Fibroblast of lung (primary cell): ENCODE measurements around the gene POLR2I. TPM values are rescaled to one million over a fixed set of nuclear protein-coding genes. Genes with fewer than 3 reads are reported as not detected.

Source experiments
- DNase-seq, 2 donors: peaks; one replicate each; pipeline versions ENCODE4 v3.0.0 to v3.0.0-alpha.2; 2010; ENCODE audit warnings: low read depth in 2 of 2
- H2AFZ ChIP-seq: 2 replicates; pipeline ENCODE4 v1.5.1; 2012; ENCODE audit warnings: low read length, control low read depth, inconsistent platforms
- H3K27ac ChIP-seq: 2 replicates; pipeline ENCODE4 v1.5.1; 2011; ENCODE audit warnings: low read length, control low read depth; ENCODE audit not compliant: insufficient read depth
- H3K27me3 ChIP-seq: 2 replicates; pipeline ENCODE4 v1.5.1; 2011; ENCODE audit warnings: mild to moderate bottlenecking, low read length; ENCODE audit not compliant: control insufficient read depth, insufficient read depth
- H3K36me3 ChIP-seq: 2 replicates; pipeline ENCODE4 v1.5.1; 2011; ENCODE audit warnings: low read length; ENCODE audit not compliant: control insufficient read depth, insufficient read depth
- H3K4me1 ChIP-seq: 2 replicates; pipeline ENCODE4 v1.5.1; 2011; ENCODE audit warnings: low read length; ENCODE audit not compliant: control insufficient read depth, insufficient read depth; ENCODE audit errors: extremely low read depth
- H3K4me2 ChIP-seq: 2 replicates; pipeline ENCODE4 v1.5.1; 2011; ENCODE audit warnings: low read length, control low read depth; ENCODE audit not compliant: insufficient read depth; ENCODE audit errors: extremely low read depth
- H3K4me3 ChIP-seq, 4 experiments: fragments of 200-600 bp in 1 of 4; sonication (generic) in 1 of 4; replicated peaks in 1 of 4; 2 replicates each; pipeline ENCODE4 v1.5.1; 2011 to 2016; ENCODE audit warnings: low read length in 4 of 4, low read depth in 3 of 4, mild to moderate bottlenecking in 3 of 4, control low read depth in 2 of 4, inconsistent platforms in 1 of 4, mixed read lengths in 1 of 4; ENCODE audit not compliant: insufficient read depth in 1 of 4; ENCODE audit errors: control extremely low read depth in 1 of 4
- H3K79me2 ChIP-seq: 2 replicates; pipeline ENCODE4 v1.5.1; 2012; ENCODE audit warnings: mild to moderate bottlenecking, low read length, inconsistent platforms; ENCODE audit not compliant: control insufficient read depth, insufficient read depth
- H3K9ac ChIP-seq: 2 replicates; pipeline ENCODE4 v1.5.1; 2011; ENCODE audit warnings: mild to moderate bottlenecking, low read length, control low read depth; ENCODE audit not compliant: insufficient read depth
- H3K9me3 ChIP-seq: 2 replicates; pipeline ENCODE4 v1.5.1; 2012; ENCODE audit warnings: low read depth, low read length; ENCODE audit not compliant: control insufficient read depth, insufficient read depth
- H4K20me1 ChIP-seq: 2 replicates; pipeline ENCODE4 v1.5.1; 2011; ENCODE audit warnings: low read length; ENCODE audit not compliant: control insufficient read depth, insufficient read depth; ENCODE audit errors: extremely low read depth
- CTCF ChIP-seq, 2 donors: IDR thresholded peaks in 1 of 2; conservative IDR thresholded peaks in 1 of 2; 1 replicate in 1 of 2; 2 replicates in 1 of 2; pipeline ENCODE4 v1.5.1; 2011 to 2012; ENCODE audit warnings: low read length in 2 of 2, control low read depth in 1 of 2, inconsistent platforms in 1 of 2, low read depth in 1 of 2, mild to moderate bottlenecking in 1 of 2
- EZH2 ChIP-seq: IDR thresholded peaks from 2 replicates; pipeline ENCODE4 v1.5.1; 2012; ENCODE audit warnings: low read length, control low read depth, mild to moderate bottlenecking; ENCODE audit errors: missing control alignments
- polyA plus RNA-seq, 2 donors: library from polyadenylated mRNA; depleted of rRNA in 1 of 2; stranded (reverse) in 1 of 2; unstranded in 1 of 2; fragments of >200 nt; gene quantifications; 2 replicates each; pipeline ENCODE4 v1.2.1, GENCODE V29; 2011 to 2012; ENCODE audit warnings: missing spikeins in 1 of 2
- total RNA-seq: library from RNA; depleted of rRNA; stranded (reverse); fragments of >200 nt; gene quantifications from 2 replicates; pipeline ENCODE4 v1.2.1, GENCODE V29; 2014

Gene POLR2I
- total and polyA plus RNA-seq, 2 donors (not counting 1 experiment from before 2014, with no cell fraction given) = 36.1 to 97.6 TPM

- Histone ChIP-seq H3K27me3 (no peaks in the 10 kb centered on the region), H3K27ac (no peak within 1 kb of the TSS), H4K20me1 (no peaks in the 10 kb centered on the region), H3K36me3 (peaks cover 9% of the 10 kb centered on the region), H3K9me3 (no peaks in the 10 kb centered on the region), H3K4me2 (no peak within 1 kb of the TSS), H3K9ac (no peak within 1 kb of the TSS), H3K4me3 (no peak within 1 kb of the TSS), H2AFZ (no peak within 1 kb of the TSS), H3K79me2 (peaks cover 9% of the 10 kb centered on the region), H3K4me1 (peaks cover 6% of the 10 kb centered on the region)
- no peak for DNase-seq
- no peak for TF ChIP-seq CTCF (conservative IDR thresholded peaks at IDR 0.05 in 1 of 2, IDR thresholded peaks at IDR 0.05 in 1 of 2; ENCODE audit: low read depth in 1 of 2, low read length in 2 of 2)
- no peak for TF ChIP-seq EZH2
Measured at GRCh38 chr19:36110487-36111199, 4.0 kb downstream of the POLR2I start, which contains the start of gene OVOL3. TSS of gene OVOL3 (plus strand) at chr19:36111143. CDS start at chr19:36111203, 60 bp downstream.

DNA sequence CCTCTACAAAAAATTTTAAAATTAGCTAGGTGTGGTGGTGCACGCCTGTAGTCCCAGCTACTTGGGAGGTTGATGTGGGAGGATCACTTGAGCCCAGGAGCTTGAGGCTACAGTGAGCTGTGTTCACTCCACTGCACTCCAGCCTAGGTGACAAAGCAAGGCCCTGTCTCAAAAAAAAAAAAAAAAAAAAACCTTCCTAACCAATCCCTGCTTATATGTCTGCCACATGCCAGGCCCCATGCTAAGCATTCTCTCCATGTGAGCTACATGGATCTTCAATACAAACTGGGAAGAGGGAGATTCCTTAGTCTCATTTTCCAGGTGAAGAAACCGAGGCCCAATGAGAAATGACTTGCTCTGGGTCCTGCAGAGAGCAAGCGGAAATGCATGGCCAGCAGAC lies 6.0 kb downstream of the POLR2I start:
- Histone ChIP-seq H3K9me3 (no peaks in the 10 kb centered on the region), H3K4me3 (no peak overlapping the region), H3K27me3 (no peaks in the 10 kb centered on the region), H3K4me2 (no peak overlapping the region), H3K27ac (no peak overlapping the region), H3K79me2 (peaks cover 2% of the 10 kb centered on the region), H3K4me1 (peaks cover 1% of the 10 kb centered on the region), H3K9ac (no peak overlapping the region), H4K20me1 (no peaks in the 10 kb centered on the region), H3K36me3 (peaks cover 13% of the 10 kb centered on the region), H2AFZ (no peak overlapping the region)
- TF ChIP-seq CTCF (conservative IDR thresholded peaks at IDR 0.05 in 1 of 2, IDR thresholded peaks at IDR 0.05 in 1 of 2; ENCODE audit: low read depth in 1 of 2, low read length in 2 of 2) (no peak), EZH2 (no peak)
- no peak for DNase-seq

DNA sequence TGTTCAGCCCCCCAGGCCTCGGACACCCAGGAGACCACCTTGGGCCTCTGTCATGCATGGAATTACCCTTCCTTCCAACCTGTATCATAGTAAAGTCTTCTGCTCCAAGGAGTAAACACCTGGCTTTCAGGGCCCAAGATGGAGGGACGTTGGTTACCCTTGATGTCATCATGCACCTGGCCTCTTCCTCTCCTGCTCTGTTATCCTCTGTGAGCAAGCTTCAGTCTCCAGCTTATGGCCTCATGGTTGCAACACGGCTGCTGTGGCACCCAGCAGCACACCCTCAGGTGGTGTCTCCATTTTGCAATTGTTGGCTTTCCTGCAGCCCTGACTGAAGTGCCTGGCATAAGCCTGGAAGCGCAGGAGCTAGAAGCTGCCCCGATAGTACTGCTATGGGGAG lies 7.7 kb downstream of the POLR2I start:
- Histone ChIP-seq H3K27ac (no peak overlapping the region), H4K20me1 (no peaks in the 10 kb centered on the region), H3K9ac (no peak overlapping the region), H3K36me3 (peaks cover 10% of the 10 kb centered on the region), H3K4me1 (no peaks in the 10 kb centered on the region), H2AFZ (no peak overlapping the region), H3K9me3 (no peaks in the 10 kb centered on the region), H3K4me3 (no peak overlapping the region), H3K4me2 (no peak overlapping the region), H3K79me2 (no peaks in the 10 kb centered on the region), H3K27me3 (no peaks in the 10 kb centered on the region)
- DNase-seq = no peak
- TF ChIP-seq EZH2 (no peak), CTCF (conservative IDR thresholded peaks at IDR 0.05 in 1 of 2, IDR thresholded peaks at IDR 0.05 in 1 of 2; ENCODE audit: low read depth in 1 of 2, low read length in 2 of 2) (no peak)
